Measurements from ENCODE around the gene M1AP.

The M1AP gene

GRCh38 chr2:74693213-74693612 lies 45.1 kb upstream of the M1AP start:
- TF ChIP-seq REST (IDR thresholded peaks at IDR 0.05; ENCODE audit: insufficient read depth in 1 of 2, low read depth in 2 of 2, low read length in 2 of 2) = no peak

- no peak for TF ChIP-seq REST (IDR thresholded peaks at IDR 0.05; ENCODE audit: insufficient read depth in 1 of 2, low read depth in 2 of 2, low read length in 2 of 2)
- no peak for TF ChIP-seq FOXP2 (optimal IDR thresholded peaks at IDR 0.05; ENCODE audit: borderline replicate concordance, extremely low read depth, extremely low read length, insufficient read depth)
Measured at GRCh38 chr2:74691929-74692328, 43.8 kb upstream of the M1AP start.

- TF ChIP-seq SIN3A (IDR thresholded peaks at IDR 0.05; ENCODE audit: borderline replicate concordance, insufficient read depth, low read length) (no peak), TAF1 (IDR thresholded peaks at IDR 0.05; ENCODE audit: borderline replicate concordance, insufficient read depth, low read length) (no peak), POLR2AphosphoS5 (IDR thresholded peaks at IDR 0.05; ENCODE audit: low read depth, low read length) (no peak), REST (IDR thresholded peaks at IDR 0.05; ENCODE audit: insufficient read depth in 1 of 2, low read depth in 2 of 2, low read length in 2 of 2) (no peak), FOXP2 (optimal IDR thresholded peaks at IDR 0.05; ENCODE audit: borderline replicate concordance, extremely low read depth, extremely low read length, insufficient read depth) (no peak)
Measured at GRCh38 chr2:74690571-74690970, 42.4 kb upstream of the M1AP start.

GRCh38 chr2:74689671-74690070 lies 41.5 kb upstream of the M1AP start:
- TF ChIP-seq FOXP2 (optimal IDR thresholded peaks at IDR 0.05; ENCODE audit: borderline replicate concordance, extremely low read depth, extremely low read length, insufficient read depth) (no peak), TAF1 (IDR thresholded peaks at IDR 0.05; ENCODE audit: borderline replicate concordance, insufficient read depth, low read length) (no peak), SIN3A (IDR thresholded peaks at IDR 0.05; ENCODE audit: borderline replicate concordance, insufficient read depth, low read length) (no peak), REST (IDR thresholded peaks at IDR 0.05; ENCODE audit: insufficient read depth in 1 of 2, low read depth in 2 of 2, low read length in 2 of 2) (no peak), POLR2AphosphoS5 (IDR thresholded peaks at IDR 0.05; ENCODE audit: low read depth, low read length) (no peak)

- no peak for TF ChIP-seq REST (IDR thresholded peaks at IDR 0.05; ENCODE audit: insufficient read depth in 1 of 2, low read depth in 2 of 2, low read length in 2 of 2)
- TF ChIP-seq FOXP2 (optimal IDR thresholded peaks at IDR 0.05; ENCODE audit: borderline replicate concordance, extremely low read depth, extremely low read length, insufficient read depth) = no peak
- TF ChIP-seq SIN3A (IDR thresholded peaks at IDR 0.05; ENCODE audit: borderline replicate concordance, insufficient read depth, low read length) = no peak
- no peak for TF ChIP-seq POLR2AphosphoS5 (IDR thresholded peaks at IDR 0.05; ENCODE audit: low read depth, low read length)
- TF ChIP-seq TAF1 (IDR thresholded peaks at IDR 0.05; ENCODE audit: borderline replicate concordance, insufficient read depth, low read length) = no peak
Measured at GRCh38 chr2:74688881-74689280, 40.8 kb upstream of the M1AP start.
